Fibroblast of lung (primary cell): ENCODE data around the gene NDUFAF5. TPM values are rescaled to one million over a fixed set of nuclear protein-coding genes. Genes with fewer than 3 reads are reported as not detected.
A peak's percentile ranks its signal among the peaks of the same experiment; 100 is the strongest.

Experiments
- DNase-seq, 2 donors: peaks; one replicate each; pipeline versions ENCODE4 v3.0.0 to v3.0.0-alpha.2; 2010; ENCODE audit warnings: low read depth in 2 of 2
- H2AFZ ChIP-seq: 2 replicates; pipeline ENCODE4 v1.5.1; 2012; ENCODE audit warnings: low read length, control low read depth, inconsistent platforms
- H3K27ac ChIP-seq: 2 replicates; pipeline ENCODE4 v1.5.1; 2011; ENCODE audit warnings: low read length, control low read depth; ENCODE audit not compliant: insufficient read depth
- H3K27me3 ChIP-seq: 2 replicates; pipeline ENCODE4 v1.5.1; 2011; ENCODE audit warnings: mild to moderate bottlenecking, low read length; ENCODE audit not compliant: control insufficient read depth, insufficient read depth
- H3K36me3 ChIP-seq: 2 replicates; pipeline ENCODE4 v1.5.1; 2011; ENCODE audit warnings: low read length; ENCODE audit not compliant: control insufficient read depth, insufficient read depth
- H3K4me1 ChIP-seq: 2 replicates; pipeline ENCODE4 v1.5.1; 2011; ENCODE audit warnings: low read length; ENCODE audit not compliant: control insufficient read depth, insufficient read depth; ENCODE audit errors: extremely low read depth
- H3K4me2 ChIP-seq: 2 replicates; pipeline ENCODE4 v1.5.1; 2011; ENCODE audit warnings: low read length, control low read depth; ENCODE audit not compliant: insufficient read depth; ENCODE audit errors: extremely low read depth
- H3K4me3 ChIP-seq, 4 experiments: fragments of 200-600 bp in 1 of 4; sonication (generic) in 1 of 4; replicated peaks in 1 of 4; 2 replicates each; pipeline ENCODE4 v1.5.1; 2011 to 2016; ENCODE audit warnings: low read length in 4 of 4, low read depth in 3 of 4, mild to moderate bottlenecking in 3 of 4, control low read depth in 2 of 4, inconsistent platforms in 1 of 4, mixed read lengths in 1 of 4; ENCODE audit not compliant: insufficient read depth in 1 of 4; ENCODE audit errors: control extremely low read depth in 1 of 4
- H3K79me2 ChIP-seq: 2 replicates; pipeline ENCODE4 v1.5.1; 2012; ENCODE audit warnings: mild to moderate bottlenecking, low read length, inconsistent platforms; ENCODE audit not compliant: control insufficient read depth, insufficient read depth
- H3K9ac ChIP-seq: 2 replicates; pipeline ENCODE4 v1.5.1; 2011; ENCODE audit warnings: mild to moderate bottlenecking, low read length, control low read depth; ENCODE audit not compliant: insufficient read depth
- H3K9me3 ChIP-seq: 2 replicates; pipeline ENCODE4 v1.5.1; 2012; ENCODE audit warnings: low read depth, low read length; ENCODE audit not compliant: control insufficient read depth, insufficient read depth
- H4K20me1 ChIP-seq: 2 replicates; pipeline ENCODE4 v1.5.1; 2011; ENCODE audit warnings: low read length; ENCODE audit not compliant: control insufficient read depth, insufficient read depth; ENCODE audit errors: extremely low read depth
- CTCF ChIP-seq, 2 donors: IDR thresholded peaks in 1 of 2; conservative IDR thresholded peaks in 1 of 2; 1 replicate in 1 of 2; 2 replicates in 1 of 2; pipeline ENCODE4 v1.5.1; 2011 to 2012; ENCODE audit warnings: low read length in 2 of 2, control low read depth in 1 of 2, inconsistent platforms in 1 of 2, low read depth in 1 of 2, mild to moderate bottlenecking in 1 of 2
- EZH2 ChIP-seq: IDR thresholded peaks from 2 replicates; pipeline ENCODE4 v1.5.1; 2012; ENCODE audit warnings: low read length, control low read depth, mild to moderate bottlenecking; ENCODE audit errors: missing control alignments
- polyA plus RNA-seq, 2 donors: library from polyadenylated mRNA; depleted of rRNA in 1 of 2; stranded (reverse) in 1 of 2; unstranded in 1 of 2; fragments of >200 nt; gene quantifications; 2 replicates each; pipeline ENCODE4 v1.2.1, GENCODE V29; 2011 to 2012; ENCODE audit warnings: missing spikeins in 1 of 2
- total RNA-seq: library from RNA; depleted of rRNA; stranded (reverse); fragments of >200 nt; gene quantifications from 2 replicates; pipeline ENCODE4 v1.2.1, GENCODE V29; 2014

The NDUFAF5 gene
- total and polyA plus RNA-seq, 2 donors (not counting 1 experiment from before 2014, with no cell fraction given), result 12.7 to 17.3 TPM

GRCh38 chr20:13839421-13840092, 54.7 kb downstream of the NDUFAF5 start:
- no peak overlapping the region for H3K27ac ChIP-seq
- H3K4me1 ChIP-seq, result no peaks in the 10 kb centered on the region
- no peak overlapping the region for H2AFZ ChIP-seq
- no peak overlapping the region for H3K4me3 ChIP-seq
- no peak overlapping the region for H3K4me2 ChIP-seq
- no peak overlapping the region for H3K9ac ChIP-seq
- no peaks in the 10 kb centered on the region for H4K20me1 ChIP-seq
- H3K79me2 ChIP-seq, result no peaks in the 10 kb centered on the region
- H3K36me3 ChIP-seq, result no peaks in the 10 kb centered on the region
- TF ChIP-seq CTCF (conservative IDR thresholded peaks at IDR 0.05 in 1 of 2, IDR thresholded peaks at IDR 0.05 in 1 of 2; ENCODE audit: low read depth in 1 of 2, low read length in 2 of 2) (no peak), EZH2 (no peak)
- DNase-seq, result peak; percentile 34 to 70
- H3K27me3 ChIP-seq, result no peaks in the 10 kb centered on the region
- H3K9me3 ChIP-seq, result no peaks in the 10 kb centered on the region

GRCh38 chr20:13840093-13840465, 55.3 kb downstream of the NDUFAF5 start:
- no peak overlapping the region for H3K27ac ChIP-seq
- no peak overlapping the region for H3K4me2 ChIP-seq
- H2AFZ ChIP-seq, result no peak overlapping the region
- no peak for DNase-seq
- no peaks in the 10 kb centered on the region for H3K27me3 ChIP-seq
- no peak overlapping the region for H3K4me3 ChIP-seq
- no peaks in the 10 kb centered on the region for H3K79me2 ChIP-seq
- no peaks in the 10 kb centered on the region for H3K4me1 ChIP-seq
- no peaks in the 10 kb centered on the region for H3K36me3 ChIP-seq
- H3K9me3 ChIP-seq, result no peaks in the 10 kb centered on the region
- H3K9ac ChIP-seq, result no peak overlapping the region
- no peaks in the 10 kb centered on the region for H4K20me1 ChIP-seq
- TF ChIP-seq CTCF (conservative IDR thresholded peaks at IDR 0.05 in 1 of 2, IDR thresholded peaks at IDR 0.05 in 1 of 2; ENCODE audit: low read depth in 1 of 2, low read length in 2 of 2) (no peak), EZH2 (no peak)

- no peak overlapping the region for H3K4me3 ChIP-seq
- no peak overlapping the region for H3K4me2 ChIP-seq
Measured at GRCh38 chr20:13841206-13841605, 56.4 kb downstream of the NDUFAF5 start.

More at GRCh38 chr20:13841206-13841605, 56.4 kb downstream of the NDUFAF5 start:
- no peaks in the 10 kb centered on the region for H4K20me1 ChIP-seq
- H3K79me2 ChIP-seq, result no peaks in the 10 kb centered on the region
- H3K4me1 ChIP-seq, result no peaks in the 10 kb centered on the region
- no peak overlapping the region for H3K9ac ChIP-seq
- H3K36me3 ChIP-seq, result no peaks in the 10 kb centered on the region
- TF ChIP-seq EZH2 (no peak), CTCF (conservative IDR thresholded peaks at IDR 0.05 in 1 of 2, IDR thresholded peaks at IDR 0.05 in 1 of 2; ENCODE audit: low read depth in 1 of 2, low read length in 2 of 2) (no peak)
- no peak for DNase-seq
- H3K27me3 ChIP-seq, result no peaks in the 10 kb centered on the region
- H3K9me3 ChIP-seq, result no peaks in the 10 kb centered on the region
- no peak overlapping the region for H3K27ac ChIP-seq
- H2AFZ ChIP-seq, result no peak overlapping the region
